Neural progenitor cell (in vitro differentiated cells): ENCODE results near the gene SLC39A1. TPM values are rescaled to one million over a fixed set of nuclear protein-coding genes. Genes with fewer than 3 reads are reported as not detected.

Experiments
- DNase-seq: peaks from one replicate; pipeline ENCODE4 v3.0.0-alpha.2; 2016; ENCODE audit warnings: low spot score
- H2AFZ ChIP-seq: fragments of 200-600 bp; sonication (generic); replicated peaks from 2 replicates; pipeline ENCODE4 v1.6.1; 2016; ENCODE audit warnings: antibody characterized with exemption
- H3F3A ChIP-seq: fragments of 200-600 bp; sonication (generic); 2 replicates; pipeline ENCODE4 v1.6.1; 2016; ENCODE audit warnings: antibody characterized with exemption, low read depth
- H3K27ac ChIP-seq: fragments of 200-600 bp; sonication (generic); 2 replicates; pipeline ENCODE4 v1.5.1; 2016; ENCODE audit warnings: mild to moderate bottlenecking
- H3K27me3 ChIP-seq: fragments of 200-600 bp; sonication (generic); 2 replicates; pipeline ENCODE4 v1.6.1; 2016; ENCODE audit warnings: mild to moderate bottlenecking, moderate library complexity
- H3K36me3 ChIP-seq: fragments of 200-600 bp; sonication (generic); 2 replicates; pipeline ENCODE4 v1.5.1; 2016
- H3K4me1 ChIP-seq: fragments of 200-600 bp; sonication (generic); 2 replicates; pipeline ENCODE4 v1.6.1; 2016; ENCODE audit warnings: mixed run types
- H3K4me2 ChIP-seq: fragments of 200-600 bp; sonication (generic); 2 replicates; pipeline ENCODE4 v1.6.1; 2016
- H3K4me3 ChIP-seq: fragments of 200-600 bp; sonication (generic); 2 replicates; pipeline ENCODE4 v1.5.1; 2016
- H3K79me2 ChIP-seq: fragments of 200-600 bp; sonication (generic); 2 replicates; pipeline ENCODE4 v1.6.1; 2016; ENCODE audit warnings: low read depth
- H3K9ac ChIP-seq: fragments of 200-600 bp; sonication (generic); 2 replicates; pipeline ENCODE4 v1.6.1; 2016
- H3K9me3 ChIP-seq: fragments of 200-600 bp; sonication (generic); 2 replicates; pipeline ENCODE4 v1.5.1; 2016; ENCODE audit warnings: low read depth
- H4K20me1 ChIP-seq: fragments of 200-600 bp; sonication (generic); 2 replicates; pipeline ENCODE4 v1.6.1; 2016; ENCODE audit warnings: low read depth
- H3K27ac Mint-ChIP-seq: 3 replicates; pipeline ENCODE4 v1.8.0; 2021; ENCODE audit warnings: mixed read lengths
- H3K27me3 Mint-ChIP-seq: 2 replicates; pipeline ENCODE4 v1.8.0; 2022; ENCODE audit warnings: low read depth, mild to moderate bottlenecking, inconsistent platforms, moderate library complexity, mixed read lengths; ENCODE audit not compliant: insufficient read depth
- H3K36me3 Mint-ChIP-seq: 3 replicates; pipeline ENCODE4 v1.8.0; 2021; ENCODE audit warnings: mixed read lengths
- H3K4me1 Mint-ChIP-seq: 3 replicates; pipeline ENCODE4 v1.8.0; 2021; ENCODE audit warnings: mixed read lengths
- H3K4me3 Mint-ChIP-seq: 3 replicates; pipeline ENCODE4 v1.8.0; 2021; ENCODE audit warnings: mild to moderate bottlenecking, moderate library complexity, mixed read lengths
- H3K9me3 Mint-ChIP-seq: 3 replicates; pipeline ENCODE4 v1.8.0; 2020; ENCODE audit warnings: mixed read lengths
- EZH2 ChIP-seq: fragments of 200-600 bp; sonication (generic); IDR thresholded peaks from 2 replicates; pipeline ENCODE4 v1.6.1; 2017; ENCODE audit warnings: antibody characterized with exemption, mild to moderate bottlenecking, moderate library complexity
- EZH2phosphoT487 ChIP-seq: fragments of 200-600 bp; sonication (generic); IDR thresholded peaks from 2 replicates; pipeline ENCODE4 v1.6.1; 2017; ENCODE audit warnings: antibody characterized with exemption
- total RNA-seq: library from RNA; depleted of rRNA; stranded (reverse); fragments of >200 nt; gene quantifications from 2 replicates; pipeline ENCODE4 v1.2.3, GENCODE V29; 2015; ENCODE audit warnings: low replicate concordance
- TF ChIP-seq, protein P1 (sequence below): fragments of 200-600 bp; sonication (generic); IDR thresholded peaks from 2 replicates; pipeline ENCODE4 v1.5.1; 2017; ENCODE audit warnings: antibody characterized with exemption, mild to moderate bottlenecking

Gene SLC39A1
- total RNA-seq, 1 donor from 2014 or later = 73.2 TPM

- H3K9me3 ChIP-seq = no peaks in the 10 kb centered on the region
- Mint-ChIP-seq H3K27ac (no peak overlapping the region), H3K4me3 (no peak overlapping the region), H3K27me3 (peaks cover 7% of the 10 kb centered on the region), H3K9me3 (no peaks in the 10 kb centered on the region), H3K4me1 (peaks cover 7% of the 10 kb centered on the region), H3K36me3 (peaks cover 5% of the 10 kb centered on the region)
- H3K27me3 ChIP-seq = no peaks in the 10 kb centered on the region
- H3F3A ChIP-seq = peaks cover 39% of the 10 kb centered on the region
- no peak overlapping the region for H3K27ac ChIP-seq
- H3K4me3 ChIP-seq = no peak overlapping the region
- no peaks in the 10 kb centered on the region for H3K36me3 ChIP-seq
- H3K4me1 ChIP-seq = peaks cover 1% of the 10 kb centered on the region
- TF ChIP-seq, protein P1, sequence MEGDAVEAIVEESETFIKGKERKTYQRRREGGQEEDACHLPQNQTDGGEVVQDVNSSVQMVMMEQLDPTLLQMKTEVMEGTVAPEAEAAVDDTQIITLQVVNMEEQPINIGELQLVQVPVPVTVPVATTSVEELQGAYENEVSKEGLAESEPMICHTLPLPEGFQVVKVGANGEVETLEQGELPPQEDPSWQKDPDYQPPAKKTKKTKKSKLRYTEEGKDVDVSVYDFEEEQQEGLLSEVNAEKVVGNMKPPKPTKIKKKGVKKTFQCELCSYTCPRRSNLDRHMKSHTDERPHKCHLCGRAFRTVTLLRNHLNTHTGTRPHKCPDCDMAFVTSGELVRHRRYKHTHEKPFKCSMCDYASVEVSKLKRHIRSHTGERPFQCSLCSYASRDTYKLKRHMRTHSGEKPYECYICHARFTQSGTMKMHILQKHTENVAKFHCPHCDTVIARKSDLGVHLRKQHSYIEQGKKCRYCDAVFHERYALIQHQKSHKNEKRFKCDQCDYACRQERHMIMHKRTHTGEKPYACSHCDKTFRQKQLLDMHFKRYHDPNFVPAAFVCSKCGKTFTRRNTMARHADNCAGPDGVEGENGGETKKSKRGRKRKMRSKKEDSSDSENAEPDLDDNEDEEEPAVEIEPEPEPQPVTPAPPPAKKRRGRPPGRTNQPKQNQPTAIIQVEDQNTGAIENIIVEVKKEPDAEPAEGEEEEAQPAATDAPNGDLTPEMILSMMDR = no peak
- no peak for TF ChIP-seq EZH2phosphoT487
- no peak for TF ChIP-seq EZH2
- no peak overlapping the region for H2AFZ ChIP-seq
- no peak for DNase-seq
- H3K4me2 ChIP-seq = no peak overlapping the region
- no peak overlapping the region for H3K9ac ChIP-seq
- peaks cover 7% of the 10 kb centered on the region for H4K20me1 ChIP-seq
- peaks cover 19% of the 10 kb centered on the region for H3K79me2 ChIP-seq
Measured at GRCh38 chr1:153926405-153926804, 36.9 kb downstream of the SLC39A1 start.

GRCh38 chr1:153922972-153923925 lies 40.1 kb downstream of the SLC39A1 start, which contains the start of gene GATAD2B:
GATAD2B (minus strand) TSS chr1:153922972; CDS start chr1:153828347, 94,625 bp downstream.
- Mint-ChIP-seq H3K9me3 (no peaks in the 10 kb centered on the region), H3K36me3 (no peaks in the 10 kb centered on the region), H3K27ac (peak within 1 kb of the TSS; percentile 98), H3K4me3 (peak within 1 kb of the TSS; percentile 97), H3K4me1 (peaks cover 32% of the 10 kb centered on the region), H3K27me3 (peaks cover 7% of the 10 kb centered on the region)
- H3K9ac ChIP-seq = peak within 1 kb of the TSS; percentile 78
- peaks cover 21% of the 10 kb centered on the region for H3K4me1 ChIP-seq
- peak within 1 kb of the TSS; percentile 98 for H3K4me2 ChIP-seq
- peaks cover 39% of the 10 kb centered on the region for H4K20me1 ChIP-seq
- H3F3A ChIP-seq = peaks cover 32% of the 10 kb centered on the region
- H2AFZ ChIP-seq = peak within 1 kb of the TSS; percentile 48
- H3K79me2 ChIP-seq = peaks cover 50% of the 10 kb centered on the region
- H3K36me3 ChIP-seq = no peaks in the 10 kb centered on the region
- DNase-seq = peak; percentile 100
- no peaks in the 10 kb centered on the region for H3K9me3 ChIP-seq
- H3K27ac ChIP-seq = peak within 1 kb of the TSS; percentile 97
- TF ChIP-seq EZH2phosphoT487 = no peak
- TF ChIP-seq EZH2 = no peak
- TF ChIP-seq, protein P1 = no peak
- H3K4me3 ChIP-seq = peak within 1 kb of the TSS; percentile 99
- no peaks in the 10 kb centered on the region for H3K27me3 ChIP-seq

- Mint-ChIP-seq H3K36me3 (peaks cover 3% of the 10 kb centered on the region), H3K4me1 (peaks cover 34% of the 10 kb centered on the region), H3K4me3 (peak overlapping the region; percentile 97), H3K27ac (peak overlapping the region; percentile 2), H3K27me3 (peaks cover 7% of the 10 kb centered on the region), H3K9me3 (no peaks in the 10 kb centered on the region)
- H3K9me3 ChIP-seq = no peaks in the 10 kb centered on the region
- peak overlapping the region; percentile 78 for H3K9ac ChIP-seq
- no peaks in the 10 kb centered on the region for H3K36me3 ChIP-seq
- H3K79me2 ChIP-seq = peaks cover 59% of the 10 kb centered on the region
- H3K4me3 ChIP-seq = peak overlapping the region; percentile 99
- peak overlapping the region; percentile 97 for H3K27ac ChIP-seq
- no peaks in the 10 kb centered on the region for H3K27me3 ChIP-seq
- peaks cover 48% of the 10 kb centered on the region for H4K20me1 ChIP-seq
- peaks cover 27% of the 10 kb centered on the region for H3F3A ChIP-seq
- TF ChIP-seq, protein P1 = peak; percentile 44
- no peak for TF ChIP-seq EZH2phosphoT487
- H3K4me2 ChIP-seq = peak overlapping the region; percentile 98
- H2AFZ ChIP-seq = peak overlapping the region; percentile 21
- peaks cover 21% of the 10 kb centered on the region for H3K4me1 ChIP-seq
- DNase-seq = peak; percentile 92
Measured at GRCh38 chr1:153922076-153922971, 41.0 kb downstream of the SLC39A1 start.
